ENCODE results near the gene CASK.

CASK gene

DNA sequence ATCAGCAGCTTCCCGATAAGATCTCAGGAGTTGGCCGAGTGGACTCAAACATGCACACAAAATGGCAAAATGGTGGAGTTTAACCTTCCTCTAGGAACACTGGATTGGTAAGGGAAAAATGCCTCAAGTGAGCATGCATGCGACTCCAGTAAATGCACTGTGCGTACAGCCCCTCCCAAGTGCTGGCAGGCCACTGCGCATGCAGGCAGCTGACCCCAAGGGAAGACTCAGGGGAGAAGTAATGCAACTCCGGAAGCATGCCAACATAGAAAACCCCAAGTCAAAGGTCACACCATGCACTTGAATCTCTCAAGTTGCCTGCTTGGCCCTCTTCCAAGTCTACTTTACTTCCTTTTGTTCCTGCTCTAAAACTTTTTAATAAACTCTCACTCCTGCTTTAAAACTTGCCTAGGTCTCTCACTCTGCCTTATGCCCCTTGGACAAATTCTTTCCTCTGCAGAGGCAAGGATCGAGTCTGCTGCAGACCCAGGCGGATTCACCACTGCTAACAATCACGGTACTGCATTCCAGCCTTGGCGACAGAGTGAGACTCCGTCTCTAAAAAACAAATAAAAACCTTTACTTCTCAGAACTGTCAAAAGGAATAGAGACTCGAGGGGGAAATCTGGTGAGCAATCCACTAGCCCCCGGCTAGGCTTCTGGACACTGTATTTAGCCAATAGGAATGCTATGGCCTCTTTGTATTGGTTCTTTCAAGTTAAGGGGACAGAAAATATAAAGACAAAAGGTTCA is 442.7 kb downstream of the CASK start:
- ChIA-PET CTCF (interaction anchor here (1.2 to 2.4 kb wide), 3 partner anchors 8 to 43 kb away, joined by 5 to 7 read pairs (median 5); no protein-coding TSS in a partner anchor), POLR2A (no interaction called here)
- DNase-seq (ENCODE audit: extremely low spot score), result no peak
- TF ChIP-seq, protein P1, sequence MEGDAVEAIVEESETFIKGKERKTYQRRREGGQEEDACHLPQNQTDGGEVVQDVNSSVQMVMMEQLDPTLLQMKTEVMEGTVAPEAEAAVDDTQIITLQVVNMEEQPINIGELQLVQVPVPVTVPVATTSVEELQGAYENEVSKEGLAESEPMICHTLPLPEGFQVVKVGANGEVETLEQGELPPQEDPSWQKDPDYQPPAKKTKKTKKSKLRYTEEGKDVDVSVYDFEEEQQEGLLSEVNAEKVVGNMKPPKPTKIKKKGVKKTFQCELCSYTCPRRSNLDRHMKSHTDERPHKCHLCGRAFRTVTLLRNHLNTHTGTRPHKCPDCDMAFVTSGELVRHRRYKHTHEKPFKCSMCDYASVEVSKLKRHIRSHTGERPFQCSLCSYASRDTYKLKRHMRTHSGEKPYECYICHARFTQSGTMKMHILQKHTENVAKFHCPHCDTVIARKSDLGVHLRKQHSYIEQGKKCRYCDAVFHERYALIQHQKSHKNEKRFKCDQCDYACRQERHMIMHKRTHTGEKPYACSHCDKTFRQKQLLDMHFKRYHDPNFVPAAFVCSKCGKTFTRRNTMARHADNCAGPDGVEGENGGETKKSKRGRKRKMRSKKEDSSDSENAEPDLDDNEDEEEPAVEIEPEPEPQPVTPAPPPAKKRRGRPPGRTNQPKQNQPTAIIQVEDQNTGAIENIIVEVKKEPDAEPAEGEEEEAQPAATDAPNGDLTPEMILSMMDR (IDR thresholded peaks at IDR 0.05; ENCODE audit: control extremely low read depth, extremely low read depth, low read depth, missing control alignments), result no peak

DNA sequence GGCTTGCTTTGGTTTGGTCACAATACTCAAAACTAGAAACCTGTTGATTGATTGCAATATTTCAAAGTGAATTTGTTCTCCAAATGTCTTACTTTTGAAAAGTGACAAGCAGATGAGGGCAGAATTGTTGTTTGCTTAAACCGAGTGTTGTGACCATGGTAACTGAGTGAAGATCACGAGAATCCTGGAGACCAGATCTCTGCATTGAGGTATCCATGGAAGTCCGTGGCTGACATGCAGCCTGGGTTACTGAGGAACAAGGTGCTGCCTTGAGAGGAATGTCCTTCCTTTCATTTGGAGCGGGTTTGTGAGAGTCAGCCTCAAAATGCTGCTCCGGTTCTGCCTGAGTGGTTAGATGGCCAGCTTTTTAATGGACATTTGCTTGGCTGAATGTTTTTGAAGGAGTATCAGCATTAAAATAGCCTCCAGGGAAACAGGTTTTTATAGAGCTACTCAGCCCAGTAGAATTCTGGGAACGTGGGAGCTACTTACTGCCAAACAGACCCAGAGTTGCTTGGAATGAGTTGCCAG is 444.9 kb downstream of the CASK start:
- DNase-seq (ENCODE audit: extremely low spot score), result no peak
- ChIA-PET POLR2A (no interaction called here), CTCF (interaction anchor here (1.4 kb wide), 1 partner anchor 13 kb away, joined by 4 read pairs; no protein-coding TSS in a partner anchor)
- TF ChIP-seq, protein P1 (IDR thresholded peaks at IDR 0.05; ENCODE audit: control extremely low read depth, extremely low read depth, low read depth, missing control alignments), result no peak

DNA sequence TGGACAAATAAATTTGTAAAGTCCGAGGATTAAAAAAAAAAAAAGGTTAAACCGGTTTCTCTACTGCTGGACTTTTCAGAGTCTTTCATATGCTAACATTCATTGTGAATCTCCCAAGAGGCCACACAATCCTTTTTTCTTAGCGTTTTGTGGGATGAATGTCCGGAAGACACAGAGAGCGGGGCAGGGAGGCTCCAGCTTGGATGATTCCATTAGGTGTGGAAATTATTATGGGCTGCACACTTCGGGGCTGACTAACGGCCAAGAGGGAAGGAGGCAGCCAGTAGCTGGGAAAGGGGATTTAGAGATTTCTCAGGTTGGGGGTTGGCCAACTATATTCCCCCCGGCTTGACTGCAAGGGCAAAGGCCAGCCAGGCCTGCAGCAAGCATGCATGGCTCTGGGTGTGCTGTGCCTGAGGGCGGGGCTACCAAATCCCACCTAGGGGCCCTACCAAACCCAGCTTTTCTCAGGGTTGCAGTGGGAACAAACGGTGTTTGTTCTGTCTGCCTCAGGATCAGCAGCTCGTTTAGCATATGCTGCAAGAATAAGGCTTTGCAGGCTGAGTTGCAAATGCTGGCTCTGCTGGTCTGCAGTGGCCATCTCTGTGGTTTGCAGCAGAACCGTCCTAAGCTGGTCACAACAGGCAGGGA is 447.6 kb downstream of the CASK start:
- no peak for DNase-seq (ENCODE audit: extremely low spot score)
- TF ChIP-seq, protein P1 (IDR thresholded peaks at IDR 0.05; ENCODE audit: control extremely low read depth, extremely low read depth, low read depth, missing control alignments), result no peak
- POLR2A ChIA-PET, result no interaction called here
- CTCF ChIA-PET, result no interaction called here

DNA sequence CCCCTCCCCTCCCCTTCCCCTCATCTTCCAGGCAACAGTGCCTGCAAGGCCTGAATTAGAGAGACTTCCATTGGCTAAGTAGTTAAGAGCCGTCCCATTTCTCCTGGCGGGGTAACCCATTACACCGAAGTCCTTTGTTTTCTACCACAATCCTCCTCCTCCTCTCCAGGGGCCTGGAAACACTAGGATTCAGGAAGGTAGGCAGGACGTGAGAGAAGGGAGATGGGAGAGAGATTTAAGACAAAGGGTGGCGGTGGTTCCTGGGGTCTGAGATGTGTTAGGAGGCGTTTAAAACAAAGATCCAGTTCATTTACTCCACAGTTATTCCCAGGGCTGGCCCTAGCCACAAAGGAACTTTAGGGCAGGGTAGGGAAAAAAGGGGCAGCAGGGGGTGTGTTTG is 448.2 kb downstream of the CASK start:
- TF ChIP-seq, protein P1 (IDR thresholded peaks at IDR 0.05; ENCODE audit: control extremely low read depth, extremely low read depth, low read depth, missing control alignments), result no peak
- ChIA-PET CTCF (no interaction called here), POLR2A (no interaction called here)
- no peak for DNase-seq (ENCODE audit: extremely low spot score)

- POLR2A ChIA-PET, result no interaction called here
- DNase-seq (ENCODE audit: extremely low spot score), result no peak
- TF ChIP-seq, protein P1 (IDR thresholded peaks at IDR 0.05; ENCODE audit: control extremely low read depth, extremely low read depth, low read depth, missing control alignments), result no peak
- CTCF ChIA-PET, result no interaction called here
Observed at GRCh38 chrX:41474726-41475100, 448.6 kb downstream of the CASK start.

DNA sequence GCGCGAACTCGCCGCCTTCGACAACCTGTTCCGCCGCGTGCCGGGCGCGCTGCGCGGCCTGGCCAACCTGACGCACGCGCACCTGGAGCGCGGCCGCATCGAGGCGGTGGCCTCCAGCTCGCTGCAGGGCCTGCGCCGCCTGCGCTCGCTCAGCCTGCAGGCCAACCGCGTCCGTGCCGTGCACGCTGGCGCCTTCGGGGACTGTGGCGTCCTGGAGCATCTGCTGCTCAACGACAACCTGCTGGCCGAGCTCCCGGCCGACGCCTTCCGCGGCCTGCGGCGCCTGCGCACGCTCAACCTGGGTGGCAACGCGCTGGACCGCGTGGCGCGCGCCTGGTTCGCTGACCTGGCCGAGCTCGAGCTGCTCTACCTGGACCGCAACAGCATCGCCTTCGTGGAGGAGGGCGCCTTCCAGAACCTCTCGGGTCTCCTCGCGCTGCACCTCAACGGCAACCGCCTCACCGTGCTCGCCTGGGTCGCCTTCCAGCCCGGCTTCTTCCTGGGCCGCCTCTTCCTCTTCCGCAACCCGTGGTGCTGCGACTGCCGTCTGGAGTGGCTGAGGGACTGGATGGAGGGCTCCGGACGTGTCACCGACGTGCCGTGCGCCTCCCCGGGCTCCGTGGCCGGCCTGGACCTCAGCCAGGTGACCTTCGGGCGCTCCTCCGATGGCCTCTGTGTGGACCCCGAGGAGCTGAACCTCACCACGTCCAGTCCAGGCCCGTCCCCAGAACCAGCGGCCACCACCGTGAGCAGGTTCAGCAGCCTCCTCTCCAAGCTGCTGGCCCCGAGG is 449.2 kb downstream of the CASK start:
- CTCF ChIA-PET, result no interaction called here
- TF ChIP-seq, protein P1 (IDR thresholded peaks at IDR 0.05; ENCODE audit: control extremely low read depth, extremely low read depth, low read depth, missing control alignments), result no peak
- POLR2A ChIA-PET, result no interaction called here
- no peak for DNase-seq (ENCODE audit: extremely low spot score)
